IPS-18c (cell line): Measurements from ENCODE around the gene PIK3R5.

ENCODE experiments used
- H3K4me3 ChIP-seq: 2 replicates; pipeline ENCODE4 v1.7.0; 2013; ENCODE audit warnings: low read depth, mild to moderate bottlenecking, low read length, moderate library complexity; ENCODE audit not compliant: insufficient read depth
- H3K9me3 ChIP-seq: one replicate; pipeline ENCODE4 v1.6.1; 2013; ENCODE audit warnings: mild to moderate bottlenecking, low read length, moderate library complexity; ENCODE audit not compliant: control insufficient read depth, insufficient read depth

PIK3R5 gene, protein sequence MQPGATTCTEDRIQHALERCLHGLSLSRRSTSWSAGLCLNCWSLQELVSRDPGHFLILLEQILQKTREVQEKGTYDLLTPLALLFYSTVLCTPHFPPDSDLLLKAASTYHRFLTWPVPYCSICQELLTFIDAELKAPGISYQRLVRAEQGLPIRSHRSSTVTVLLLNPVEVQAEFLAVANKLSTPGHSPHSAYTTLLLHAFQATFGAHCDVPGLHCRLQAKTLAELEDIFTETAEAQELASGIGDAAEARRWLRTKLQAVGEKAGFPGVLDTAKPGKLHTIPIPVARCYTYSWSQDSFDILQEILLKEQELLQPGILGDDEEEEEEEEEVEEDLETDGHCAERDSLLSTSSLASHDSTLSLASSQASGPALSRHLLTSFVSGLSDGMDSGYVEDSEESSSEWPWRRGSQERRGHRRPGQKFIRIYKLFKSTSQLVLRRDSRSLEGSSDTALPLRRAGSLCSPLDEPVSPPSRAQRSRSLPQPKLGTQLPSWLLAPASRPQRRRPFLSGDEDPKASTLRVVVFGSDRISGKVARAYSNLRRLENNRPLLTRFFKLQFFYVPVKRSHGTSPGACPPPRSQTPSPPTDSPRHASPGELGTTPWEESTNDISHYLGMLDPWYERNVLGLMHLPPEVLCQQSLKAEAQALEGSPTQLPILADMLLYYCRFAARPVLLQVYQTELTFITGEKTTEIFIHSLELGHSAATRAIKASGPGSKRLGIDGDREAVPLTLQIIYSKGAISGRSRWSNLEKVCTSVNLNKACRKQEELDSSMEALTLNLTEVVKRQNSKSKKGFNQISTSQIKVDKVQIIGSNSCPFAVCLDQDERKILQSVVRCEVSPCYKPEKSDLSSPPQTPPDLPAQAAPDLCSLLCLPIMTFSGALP

GRCh38 chr17:8965394-8966168 lies at the start of gene PIK3R5:
PIK3R5 (minus strand) TSS chr17:8965707; CDS start chr17:8911494, 54,213 bp downstream.
- H3K9me3 ChIP-seq = no peaks in the 10 kb centered on the region
- peak within 1 kb of the TSS; percentile 71 for H3K4me3 ChIP-seq

GRCh38 chr17:9011001-9011400 lies 45.5 kb upstream of the PIK3R5 start:
- H3K9me3 ChIP-seq = no peaks in the 10 kb centered on the region
- no peak overlapping the region for H3K4me3 ChIP-seq

DNA sequence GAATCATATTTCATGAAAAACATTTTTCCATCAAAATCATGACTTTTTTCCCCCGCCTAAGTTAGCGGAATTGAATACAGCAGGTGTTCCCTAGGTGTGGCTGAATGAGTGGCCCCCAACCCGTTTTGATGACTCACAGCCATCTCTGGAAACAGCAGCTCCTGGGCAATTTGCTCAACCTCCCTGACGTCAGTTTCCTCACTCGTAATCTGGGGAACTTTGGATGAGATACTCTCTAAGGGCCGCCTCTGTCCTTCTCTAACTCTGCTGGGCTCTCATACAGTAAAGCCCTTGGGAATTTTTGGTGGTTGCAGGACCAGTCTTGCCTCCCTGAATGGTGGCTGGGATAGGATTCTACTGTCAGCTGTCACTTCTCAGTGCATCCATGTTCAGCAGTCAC lies 44.2 kb upstream of the PIK3R5 start:
- H3K9me3 ChIP-seq = no peaks in the 10 kb centered on the region
- no peak overlapping the region for H3K4me3 ChIP-seq

GRCh38 chr17:9009096-9009495 lies 43.6 kb upstream of the PIK3R5 start:
- Histone ChIP-seq H3K9me3 (peaks cover 2% of the 10 kb centered on the region), H3K4me3 (no peak overlapping the region)

- Histone ChIP-seq H3K4me3 (no peak overlapping the region), H3K9me3 (peaks cover 3% of the 10 kb centered on the region)
Measured at GRCh38 chr17:9007052-9007714, 41.7 kb upstream of the PIK3R5 start.

- H3K4me3 ChIP-seq = no peak overlapping the region
- H3K9me3 ChIP-seq = peaks cover 3% of the 10 kb centered on the region
Measured at GRCh38 chr17:9006175-9006767, 40.8 kb upstream of the PIK3R5 start.

DNA sequence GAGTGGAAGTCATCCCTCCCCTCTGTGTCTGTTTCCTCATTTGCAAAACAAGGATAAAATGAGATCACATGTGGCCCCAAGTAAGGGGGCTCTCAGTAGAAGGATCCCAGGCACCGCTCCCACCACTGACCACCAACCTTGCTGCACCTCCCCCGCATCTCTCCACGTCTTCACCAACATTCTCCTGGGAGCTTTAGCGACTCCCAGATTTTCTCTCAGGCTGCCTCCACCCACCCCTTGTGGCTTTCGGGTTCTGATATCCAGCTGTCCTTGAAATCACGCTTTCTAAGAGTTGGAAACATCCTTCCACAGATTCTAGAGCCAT lies 39.4 kb upstream of the PIK3R5 start:
- Histone ChIP-seq H3K4me3 (no peak overlapping the region), H3K9me3 (peaks cover 3% of the 10 kb centered on the region)

DNA sequence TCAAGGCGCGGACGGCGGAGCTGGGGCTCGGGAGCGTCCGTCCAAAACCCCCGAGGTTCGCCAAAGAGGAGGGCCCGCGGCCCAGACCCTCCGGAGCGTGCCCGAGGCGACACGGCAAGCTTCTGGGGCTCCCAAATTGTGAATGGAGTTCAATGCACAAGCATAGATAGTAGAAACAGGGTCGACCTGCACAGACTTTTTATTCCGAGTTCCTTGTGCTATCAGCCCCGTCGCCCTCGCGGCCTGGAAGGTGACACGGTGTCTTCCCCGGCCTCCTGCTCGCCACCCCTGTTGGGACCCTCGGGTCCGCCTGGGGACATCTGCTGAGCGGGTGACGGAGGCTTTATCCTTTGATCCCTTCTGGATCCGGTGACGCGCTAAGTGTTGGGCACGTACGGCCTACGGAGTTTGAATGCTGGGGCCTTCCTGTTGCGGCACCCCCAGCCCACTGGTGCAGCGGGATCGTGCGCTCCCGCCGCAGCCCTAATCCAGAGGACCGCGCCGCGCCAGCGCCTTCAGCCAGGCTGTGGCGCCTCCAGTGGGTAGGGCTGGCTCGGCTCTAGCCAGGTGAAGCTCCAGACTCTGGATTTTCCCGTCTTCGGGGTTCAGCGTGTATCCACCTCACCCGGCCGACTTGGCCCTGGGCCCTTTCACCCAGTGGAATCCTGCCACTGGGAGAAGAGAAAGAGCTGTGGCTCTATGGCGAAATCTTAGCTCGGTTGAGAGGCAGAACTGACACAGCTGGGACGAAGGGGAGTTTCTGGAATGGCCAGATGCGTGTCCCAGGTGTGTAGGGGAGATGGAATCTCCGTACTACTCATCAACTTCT lies 38.8 kb upstream of the PIK3R5 start:
- peak overlapping the region; percentile 44 for H3K4me3 ChIP-seq

DNA sequence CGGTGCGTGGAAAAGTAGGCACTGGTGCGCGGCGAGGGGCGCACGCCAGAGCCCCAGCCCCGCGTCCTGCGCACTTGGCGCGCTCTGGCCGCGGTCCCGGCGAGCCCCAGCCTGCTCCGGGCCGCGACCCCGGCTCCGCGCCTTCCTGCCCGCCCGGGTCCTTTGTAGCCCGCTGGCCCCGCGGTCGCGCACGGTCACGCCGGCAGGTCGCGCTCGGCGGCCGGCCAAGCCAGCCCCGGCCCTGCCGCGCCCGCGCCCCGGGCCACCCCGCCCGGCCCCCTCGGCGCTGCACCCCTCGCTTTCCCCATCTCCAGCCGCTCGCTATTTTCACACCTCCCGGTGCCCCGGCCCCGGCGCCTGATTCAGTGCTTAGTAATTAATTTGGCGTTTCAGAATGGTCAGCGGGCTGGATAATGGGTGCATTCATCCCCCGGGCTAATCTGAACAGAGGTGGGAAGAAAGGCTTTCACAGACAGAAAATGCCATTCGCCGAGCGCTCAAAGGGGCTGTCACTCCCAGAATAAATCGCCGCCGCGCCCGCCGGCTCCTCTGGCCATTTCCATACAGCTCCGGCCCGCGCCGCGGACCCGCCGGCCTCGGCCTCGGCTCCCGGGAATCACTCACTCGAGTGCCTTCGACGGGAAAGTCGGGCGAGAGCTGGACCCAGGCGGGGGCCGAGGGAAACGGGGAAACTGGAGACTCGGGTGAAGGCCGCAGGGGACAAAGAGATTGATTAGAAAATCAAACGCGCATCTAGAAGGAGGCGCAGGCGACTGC lies 38.0 kb upstream of the PIK3R5 start:
- H3K4me3 ChIP-seq = peak overlapping the region; percentile 44; the same call in 1 of the 2 replicates

More for the DNA sequence above, 38.8 kb upstream of the PIK3R5 start:
- peaks cover 3% of the 10 kb centered on the region for H3K9me3 ChIP-seq

DNA sequence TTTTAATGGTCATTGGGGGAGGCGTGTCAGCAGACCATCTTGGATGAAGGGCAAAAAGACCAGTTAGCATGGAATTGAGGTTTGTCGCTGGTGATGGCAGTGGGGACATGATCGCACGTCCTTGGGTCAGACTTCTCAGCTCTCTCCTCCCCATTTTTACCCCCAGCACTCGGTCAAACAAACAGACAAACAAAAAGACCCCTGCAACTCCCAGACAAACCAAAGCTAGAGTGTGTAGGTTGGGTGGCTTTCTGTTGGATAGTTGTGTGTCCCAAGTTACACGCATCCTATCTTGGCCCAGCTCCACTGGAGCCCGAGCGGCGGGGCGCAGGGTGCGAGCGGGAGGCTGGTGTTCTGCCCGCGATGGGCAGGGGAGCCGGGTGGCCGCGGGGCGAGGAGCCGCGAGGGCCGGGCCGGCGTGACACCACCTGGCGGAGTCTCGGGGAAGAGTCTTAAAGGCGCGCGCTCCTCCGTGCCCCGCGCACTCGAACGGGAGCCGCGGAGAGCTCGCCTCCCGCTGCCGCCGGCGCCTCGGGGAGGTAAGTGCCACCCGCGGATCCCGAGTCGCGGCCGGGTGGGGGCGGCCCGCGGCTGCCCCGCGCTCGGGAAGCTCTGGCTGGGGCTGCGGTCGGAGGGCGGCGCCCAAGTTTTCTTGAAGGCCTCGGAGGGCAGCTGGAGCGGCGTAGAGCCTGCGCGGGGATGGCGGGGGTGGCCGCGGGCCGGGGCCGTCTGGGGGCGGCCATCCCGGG lies 37.3 kb upstream of the PIK3R5 start:
- peaks cover 3% of the 10 kb centered on the region for H3K9me3 ChIP-seq
- peak overlapping the region; percentile 44; the same call in 1 of the 2 replicates for H3K4me3 ChIP-seq

More for the DNA sequence above, 38.0 kb upstream of the PIK3R5 start:
- H3K9me3 ChIP-seq = peaks cover 3% of the 10 kb centered on the region

DNA sequence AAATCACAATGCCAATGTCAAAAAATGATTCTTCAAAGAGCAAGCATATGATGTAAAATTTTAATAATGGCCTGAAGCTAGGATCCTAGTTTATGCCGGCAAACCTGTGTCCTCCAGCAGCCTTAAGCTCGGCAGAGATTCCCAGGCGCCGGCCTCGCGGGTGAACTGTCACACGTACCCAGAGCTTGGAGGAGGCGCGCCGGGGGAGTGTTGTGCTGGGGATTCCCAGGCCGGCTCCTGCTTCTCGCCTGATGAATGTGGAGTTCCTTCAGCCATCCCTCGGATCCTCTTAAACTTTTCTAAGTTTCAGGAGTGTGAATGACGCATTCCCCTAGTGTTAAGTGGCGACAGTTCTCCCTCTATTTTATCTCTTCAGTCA lies 36.7 kb upstream of the PIK3R5 start:
- H3K9me3 ChIP-seq = peaks cover 3% of the 10 kb centered on the region
- H3K4me3 ChIP-seq = no peak overlapping the region; the same call in 1 of the 2 replicates

DNA sequence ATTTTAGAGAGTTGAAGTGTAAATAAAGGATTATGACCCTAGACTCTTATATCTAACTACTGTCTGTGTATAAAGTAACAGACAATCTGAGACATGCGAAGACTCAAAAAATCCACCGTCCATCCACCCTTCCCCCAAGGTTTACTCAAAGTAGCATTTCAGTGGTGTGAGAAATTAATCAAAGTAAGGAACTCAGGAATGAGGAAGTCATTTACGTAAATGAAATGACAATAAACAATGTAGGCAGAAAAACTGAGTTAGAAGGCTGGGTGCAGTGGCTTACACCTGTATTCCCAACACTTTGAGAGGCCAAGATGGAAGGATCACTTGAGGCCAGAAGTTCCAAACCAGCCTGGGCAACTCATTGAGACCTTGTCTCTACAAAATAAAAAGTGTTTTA lies 36.1 kb upstream of the PIK3R5 start:
- H3K9me3 ChIP-seq = peaks cover 3% of the 10 kb centered on the region

DNA sequence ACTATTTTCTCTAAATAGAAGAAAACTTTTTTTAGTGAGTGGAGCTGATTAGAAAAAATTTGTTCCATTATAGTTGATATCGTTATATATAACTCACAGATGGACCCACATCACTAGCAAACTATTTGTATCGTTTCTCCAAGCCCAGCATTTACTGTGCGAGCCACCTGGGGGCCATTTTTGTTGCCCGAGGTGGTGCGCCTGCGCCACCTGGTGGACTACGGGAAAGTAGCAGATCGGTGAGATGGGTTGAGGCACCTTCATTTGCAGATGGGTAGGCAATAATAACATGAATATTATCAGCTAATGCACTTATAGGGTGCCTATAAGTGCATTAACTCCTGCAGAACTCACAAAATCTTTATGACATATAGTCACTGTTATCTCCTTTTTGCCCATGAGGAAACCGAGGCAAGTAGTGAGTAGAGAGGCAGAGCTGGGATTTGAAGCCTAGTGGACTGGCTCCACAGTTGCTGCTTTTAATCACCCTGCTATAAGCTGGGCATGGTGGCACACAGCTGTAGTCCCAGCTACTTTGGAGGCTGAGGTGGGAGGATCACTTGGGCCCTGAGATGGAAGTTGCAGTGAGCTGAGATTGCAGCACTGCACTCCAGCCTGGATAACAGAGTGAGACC lies 32.6 kb upstream of the PIK3R5 start:
- H3K9me3 ChIP-seq = peaks cover 2% of the 10 kb centered on the region
- H3K4me3 ChIP-seq = no peak overlapping the region

More for the DNA sequence above, 36.1 kb upstream of the PIK3R5 start:
- no peak overlapping the region for H3K4me3 ChIP-seq

GRCh38 chr17:8995711-8996110 lies 30.2 kb upstream of the PIK3R5 start:
- H3K4me3 ChIP-seq = no peak overlapping the region
- H3K9me3 ChIP-seq = peaks cover 2% of the 10 kb centered on the region
